T-helper 1 cell (primary cell): ENCODE measurements around the gene NLRP6.
A peak's percentile ranks its signal among the peaks of the same experiment; 100 is the strongest.
"Not testable (repeated sequence)": the region's sequence is repeated elsewhere in the genome, so short reads cannot be mapped to it uniquely, and the experiment has no call there.

Source experiments
- DNase-seq, 5 donors: peaks; one replicate each; pipeline ENCODE4 v3.0.0-alpha.2; 2012 to 2020
- total RNA-seq, 4 donors: gene quantifications; one replicate each; lab custom pipeline; 2026; lab: John Stamatoyannopoulos, UW

NLRP6 gene
- total RNA-seq = 7.9 to 18.0 (median 13.7) reads per million in 4 donors

GRCh38 chr11:278001-278951, at the start of gene NLRP6:
Gene NLRP6, plus strand, starts transcription at chr11:278407. Its CDS starts 163 bp downstream, at chr11:278570.
- no peak for DNase-seq

- no peak for DNase-seq
Observed at GRCh38 chr11:230431-230830, 47.8 kb upstream of the NLRP6 start.

GRCh38 chr11:232783-233565, 45.2 kb upstream of the NLRP6 start:
- no peak for DNase-seq

GRCh38 chr11:235180-235579, 43.0 kb upstream of the NLRP6 start:
- no peak for DNase-seq

GRCh38 chr11:235609-235996, 42.6 kb upstream of the NLRP6 start:
- peak in 2 of 5 donors; percentile 65 to 68 for DNase-seq

GRCh38 chr11:235997-236773, 42.0 kb upstream of the NLRP6 start, which contains the start of gene SIRT3:
Gene SIRT3, minus strand, starts transcription at chr11:236342. Its CDS starts 14 bp downstream, at chr11:236328.
- peak; percentile 77 to 88 (median 87) for DNase-seq

- peak; percentile 71 to 89 (median 82) for DNase-seq
Observed at GRCh38 chr11:236774-237767, 41.1 kb upstream of the NLRP6 start, which contains the start of gene PSMD13. Gene PSMD13, plus strand, starts transcription at chr11:236976. Its CDS starts 74 bp downstream, at chr11:237050.

GRCh38 chr11:238346-238745, 39.9 kb upstream of the NLRP6 start:
- not testable (repeated sequence) for DNase-seq

- no peak for DNase-seq
Observed at GRCh38 chr11:240315-240714, 37.9 kb upstream of the NLRP6 start.

GRCh38 chr11:241634-242033, 36.6 kb upstream of the NLRP6 start:
- no peak for DNase-seq

- DNase-seq = no peak
Observed at GRCh38 chr11:244376-244775, 33.8 kb upstream of the NLRP6 start.

GRCh38 chr11:249062-249461, 29.1 kb upstream of the NLRP6 start:
- DNase-seq = no peak

- DNase-seq = no peak
Observed at GRCh38 chr11:250274-250673, 27.9 kb upstream of the NLRP6 start.

- DNase-seq = peak; percentile 46 to 76 (median 70)
Observed at GRCh38 chr11:250740-251299, 27.4 kb upstream of the NLRP6 start.

- no peak for DNase-seq
Observed at GRCh38 chr11:251550-251949, 26.7 kb upstream of the NLRP6 start.

GRCh38 chr11:252666-253065, 25.5 kb upstream of the NLRP6 start:
- no peak for DNase-seq

GRCh38 chr11:253160-253885, 24.9 kb upstream of the NLRP6 start:
- DNase-seq = no peak

GRCh38 chr11:253886-254270, 24.3 kb upstream of the NLRP6 start:
- DNase-seq = no peak

- no peak for DNase-seq
Observed at GRCh38 chr11:255176-255575, 23.0 kb upstream of the NLRP6 start.

GRCh38 chr11:255816-256215, 22.4 kb upstream of the NLRP6 start:
- DNase-seq = no peak
